Right lobe of liver (tissue), 4 donors: Measurements from ENCODE around the gene DDX1.

ENCODE experiments used
- CTCF ChIP-seq, 4 donors: fragments of 200-600 bp in 3 of 4; fragments of 450-650 bp in 1 of 4; IDR thresholded peaks; one replicate each; pipeline versions ENCODE4 v1.5.1 to v1.8.0; 2016 to 2022; ENCODE audit warnings: antibody characterized with exemption in 4 of 4, mild to moderate bottlenecking in 2 of 4
- POLR2A ChIP-seq: fragments of 450-650 bp; IDR thresholded peaks from one replicate; pipeline ENCODE4 v1.6.1; 2017; ENCODE audit warnings: antibody characterized with exemption, mild to moderate bottlenecking
- donor health status: DM: no; HTN: no; CAD: no.
- donor health status: DM: no; HTN: no; CAD: no.
- donor health status: DM: no; HTN: yes; CAD: no.

- TF ChIP-seq CTCF (IDR thresholded peaks at IDR 0.05) = no peak
- TF ChIP-seq POLR2A = no peak
These were observed 48.6 kb upstream of the DDX1 start for GRCh38 chr2:15543053-15543452.
